ENCODE measurements around the gene LYPD6B. TPM values are rescaled to one million over a fixed set of nuclear protein-coding genes. Genes with fewer than 3 reads are reported as not detected.

LYPD6B gene, protein sequence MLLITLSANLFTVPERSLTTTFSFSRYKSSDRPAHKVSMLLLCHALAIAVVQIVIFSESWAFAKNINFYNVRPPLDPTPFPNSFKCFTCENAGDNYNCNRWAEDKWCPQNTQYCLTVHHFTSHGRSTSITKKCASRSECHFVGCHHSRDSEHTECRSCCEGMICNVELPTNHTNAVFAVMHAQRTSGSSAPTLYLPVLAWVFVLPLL
- total RNA-seq: 0.58 and 1.4 TPM in 2 replicates

DNA sequence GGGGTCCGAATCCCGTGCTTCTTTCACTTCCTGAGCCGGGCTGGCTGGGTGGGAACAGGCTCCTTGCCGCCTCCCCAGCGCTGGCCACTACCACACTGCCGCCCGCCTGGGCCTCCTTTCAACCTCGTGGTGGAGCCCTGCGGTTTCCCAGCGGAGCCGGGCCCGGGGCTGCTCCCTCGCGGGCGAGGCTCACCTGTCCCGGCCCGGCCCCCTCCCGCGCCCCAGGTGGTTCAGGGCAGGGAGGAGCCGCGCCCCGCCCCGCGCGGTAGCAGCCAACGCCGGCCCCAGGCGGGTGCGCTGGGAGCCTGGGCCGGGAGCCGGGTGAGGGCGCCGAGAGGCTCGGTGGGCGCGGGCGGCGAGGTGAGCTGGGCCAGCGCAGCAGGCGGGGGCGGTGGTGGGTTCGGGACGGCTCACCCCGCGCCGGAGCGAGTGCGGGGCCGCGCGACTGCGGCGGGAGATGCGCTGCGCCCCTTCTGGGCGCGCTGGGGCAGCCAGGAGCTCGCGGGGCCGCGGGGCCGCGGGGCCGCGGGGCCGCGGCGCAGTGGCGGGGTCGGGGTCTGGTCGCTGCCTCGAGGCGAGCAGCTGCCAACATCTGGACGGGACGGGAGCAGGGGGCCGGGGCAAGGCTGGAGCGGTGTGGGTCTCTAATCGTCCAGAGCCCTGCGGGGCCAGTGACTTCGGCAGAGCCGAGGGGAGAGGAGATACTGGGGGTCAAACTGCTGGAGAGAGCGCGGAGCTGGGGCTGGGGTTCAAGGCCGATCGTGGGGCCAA lies at the start of gene LYPD6B:
LYPD6B (plus strand) TSS at position 258 of the 771 bp plus-strand sequence. CDS start 92,250 bp downstream, outside the sequence.
- peaks cover 9% of the 10 kb centered on the region for H3K27me3 Mint-ChIP-seq
- H3K4me1 Mint-ChIP-seq: peaks cover 28% of the 10 kb centered on the region
- peak; percentile 71 for ATAC-seq (ENCODE audit: low read depth)
- no peak within 1 kb of the TSS for H3K27ac Mint-ChIP-seq
- DNase-seq: no peak
- no peaks in the 10 kb centered on the region for H3K9me3 Mint-ChIP-seq
- TF ChIP-seq, protein P1, sequence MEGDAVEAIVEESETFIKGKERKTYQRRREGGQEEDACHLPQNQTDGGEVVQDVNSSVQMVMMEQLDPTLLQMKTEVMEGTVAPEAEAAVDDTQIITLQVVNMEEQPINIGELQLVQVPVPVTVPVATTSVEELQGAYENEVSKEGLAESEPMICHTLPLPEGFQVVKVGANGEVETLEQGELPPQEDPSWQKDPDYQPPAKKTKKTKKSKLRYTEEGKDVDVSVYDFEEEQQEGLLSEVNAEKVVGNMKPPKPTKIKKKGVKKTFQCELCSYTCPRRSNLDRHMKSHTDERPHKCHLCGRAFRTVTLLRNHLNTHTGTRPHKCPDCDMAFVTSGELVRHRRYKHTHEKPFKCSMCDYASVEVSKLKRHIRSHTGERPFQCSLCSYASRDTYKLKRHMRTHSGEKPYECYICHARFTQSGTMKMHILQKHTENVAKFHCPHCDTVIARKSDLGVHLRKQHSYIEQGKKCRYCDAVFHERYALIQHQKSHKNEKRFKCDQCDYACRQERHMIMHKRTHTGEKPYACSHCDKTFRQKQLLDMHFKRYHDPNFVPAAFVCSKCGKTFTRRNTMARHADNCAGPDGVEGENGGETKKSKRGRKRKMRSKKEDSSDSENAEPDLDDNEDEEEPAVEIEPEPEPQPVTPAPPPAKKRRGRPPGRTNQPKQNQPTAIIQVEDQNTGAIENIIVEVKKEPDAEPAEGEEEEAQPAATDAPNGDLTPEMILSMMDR (IDR thresholded peaks at IDR 0.05): no peak
- CTCF ChIA-PET: interaction anchor here (1.0 to 1.6 kb wide), 5 partner anchors 8 to 523 kb away, joined by 3 to 7 read pairs (median 4); no protein-coding TSS in a partner anchor
- no peaks in the 10 kb centered on the region for H3K36me3 Mint-ChIP-seq (ENCODE audit: low read depth)
- POLR2A ChIA-PET: no interaction called here
- peak within 1 kb of the TSS; percentile 81 for H3K4me3 Mint-ChIP-seq
- intact Hi-C loops (cut with micrococcal nuclease): loop anchor here (1.0 kb wide), 1 partner anchor 17 kb away; no protein-coding TSS in a partner anchor

DNA sequence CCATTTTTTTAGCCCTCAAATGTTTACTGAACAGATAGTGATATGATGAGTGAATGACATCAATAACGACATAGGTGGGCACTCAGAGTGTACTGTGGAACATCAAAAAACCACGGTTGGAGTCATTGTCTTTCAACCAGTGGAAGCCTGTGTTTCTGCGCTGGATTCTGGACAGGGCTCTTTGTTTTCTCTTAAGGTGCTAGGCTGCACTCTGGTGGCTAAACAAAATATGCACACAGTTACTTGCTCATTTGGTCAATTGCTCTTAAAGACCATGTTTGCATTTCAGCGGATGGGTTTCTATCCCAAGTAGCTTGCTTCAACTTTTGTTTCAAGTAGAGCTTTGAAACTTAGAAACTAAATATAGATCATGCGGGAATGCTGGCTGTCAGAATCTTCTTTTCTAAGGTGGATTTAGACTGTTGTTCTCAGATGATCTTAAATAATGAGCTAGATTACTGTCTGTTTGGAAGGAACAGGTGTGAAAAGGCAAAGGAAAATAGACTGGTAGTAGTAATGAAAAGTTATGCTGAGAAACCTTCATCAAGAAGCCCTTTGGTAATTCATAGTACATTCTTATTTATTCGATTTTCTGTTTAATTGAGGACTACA lies 48.5 kb upstream of the LYPD6B start:
- TF ChIP-seq, protein P1 (IDR thresholded peaks at IDR 0.05): no peak
- ChIA-PET POLR2A (no interaction called here), CTCF (interaction anchor here (0.7 to 2.2 kb wide), 7 partner anchors 27 to 1053 kb away, joined by 3 to 15 read pairs (median 4); no protein-coding TSS in a partner anchor)
- no peaks in the 10 kb centered on the region for H3K36me3 Mint-ChIP-seq (ENCODE audit: low read depth)
- no peaks in the 10 kb centered on the region for H3K27me3 Mint-ChIP-seq
- no peak overlapping the region for H3K27ac Mint-ChIP-seq
- intact Hi-C loops (cut with micrococcal nuclease): loop anchor here (1.0 to 10.0 kb wide), 6 partner anchors 64 to 1053 kb away; no protein-coding TSS in a partner anchor
- ATAC-seq (ENCODE audit: low read depth) (peak; percentile 40), DNase-seq (no peak)
- H3K9me3 Mint-ChIP-seq: no peaks in the 10 kb centered on the region
- H3K4me3 Mint-ChIP-seq: no peak overlapping the region
- H3K4me1 Mint-ChIP-seq: peaks cover 13% of the 10 kb centered on the region

DNA sequence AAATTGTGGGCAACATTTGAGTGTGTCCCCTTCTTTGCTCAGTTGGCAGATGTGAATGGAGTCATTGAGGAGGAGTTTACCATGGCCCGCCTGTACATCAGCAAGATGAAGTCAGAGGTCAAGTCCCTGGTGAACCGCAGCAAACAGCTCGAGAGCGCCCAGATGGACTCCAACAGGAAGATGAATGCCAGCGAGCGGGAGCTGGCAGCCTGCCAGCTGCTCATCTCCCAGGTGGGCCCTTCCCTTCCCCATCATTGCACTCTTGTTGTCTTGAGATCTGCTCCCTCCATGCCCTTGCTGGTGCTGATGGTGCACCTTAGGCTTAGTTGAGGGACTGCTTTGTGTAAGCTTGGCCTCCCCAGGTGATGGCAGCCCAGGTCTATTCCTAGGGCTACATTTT lies 47.5 kb upstream of the LYPD6B start:
- intact Hi-C loops (cut with micrococcal nuclease): loop anchor here (1.0 to 10.0 kb wide), 6 partner anchors 65 to 1054 kb away; no protein-coding TSS in a partner anchor
- H3K36me3 Mint-ChIP-seq (ENCODE audit: low read depth): no peaks in the 10 kb centered on the region
- H3K27me3 Mint-ChIP-seq: no peaks in the 10 kb centered on the region
- CTCF ChIA-PET: interaction anchor here (0.6 to 2.2 kb wide), 4 partner anchors 26 to 1054 kb away, joined by 3 to 15 read pairs (median 6); no protein-coding TSS in a partner anchor
- TF ChIP-seq, protein P1 (IDR thresholded peaks at IDR 0.05): no peak
- H3K27ac Mint-ChIP-seq: no peak overlapping the region
- H3K4me1 Mint-ChIP-seq: peaks cover 13% of the 10 kb centered on the region
- ATAC-seq (ENCODE audit: low read depth) (no peak), DNase-seq (no peak)
- POLR2A ChIA-PET: no interaction called here
- H3K9me3 Mint-ChIP-seq: no peaks in the 10 kb centered on the region
- no peak overlapping the region for H3K4me3 Mint-ChIP-seq

DNA sequence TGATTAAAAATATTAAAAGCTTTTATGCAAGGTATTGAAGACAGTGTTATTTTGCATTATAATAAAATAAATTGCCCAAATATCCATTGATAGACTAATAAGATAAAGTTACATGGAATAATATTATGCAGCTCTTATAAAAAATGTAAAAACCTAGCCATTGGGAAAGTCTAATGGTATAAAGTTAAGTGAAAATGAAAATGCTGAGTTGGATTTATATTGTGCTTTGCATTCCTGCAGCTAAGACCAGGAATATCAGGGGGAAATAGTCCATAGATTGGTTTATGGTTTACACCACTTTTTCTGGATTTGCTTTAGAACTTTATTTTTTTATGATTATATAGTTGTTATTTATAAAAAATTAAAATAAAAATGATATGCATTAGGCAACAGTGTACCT lies 46.1 kb upstream of the LYPD6B start:
- no peak overlapping the region for H3K4me3 Mint-ChIP-seq
- H3K27me3 Mint-ChIP-seq: no peaks in the 10 kb centered on the region
- TF ChIP-seq, protein P1 (IDR thresholded peaks at IDR 0.05): no peak
- no peak overlapping the region for H3K27ac Mint-ChIP-seq
- ATAC-seq (ENCODE audit: low read depth): no peak
- ChIA-PET CTCF (no interaction called here), POLR2A (no interaction called here)
- intact Hi-C loops (cut with micrococcal nuclease): loop anchor here (10.0 kb wide), 1 partner anchor 208 kb away; no protein-coding TSS in a partner anchor
- peaks cover 6% of the 10 kb centered on the region for H3K4me1 Mint-ChIP-seq
- no peaks in the 10 kb centered on the region for H3K36me3 Mint-ChIP-seq (ENCODE audit: low read depth)
- DNase-seq: no peak
- no peaks in the 10 kb centered on the region for H3K9me3 Mint-ChIP-seq
